SH-SY5Y (cell line): ENCODE measurements around the gene CDH4.

Source experiments
- GATA2 ChIP-seq: IDR thresholded peaks from 2 replicates; pipeline ENCODE4 v1.6.1; 2011; ENCODE audit warnings: mild to moderate bottlenecking, low read depth, low read length
- GATA3 ChIP-seq: IDR thresholded peaks from 2 replicates; pipeline ENCODE4 v1.6.1; 2011; ENCODE audit warnings: low read depth, mild to moderate bottlenecking, low read length, moderate library complexity

GRCh38 chr20:61924858-61925554 is 672.9 kb downstream of the CDH4 start:
- TF ChIP-seq GATA2 (no peak), GATA3 (no peak)
